A549 (cell line): ENCODE measurements around the gene SORCS2. TPM values are rescaled to one million over a fixed set of nuclear protein-coding genes. Genes with fewer than 3 reads are reported as not detected.

ENCODE experiments used
- ATAC-seq, 2 experiments: fragments of 200-7000 bp in 1 of 2; fragments of >200 bp in 1 of 2; cut with Nextera tagmentation in 1 of 2; cut with Tn5 transposase in 1 of 2; 3 replicates each; pipeline versions ENCODE4 v1.8.0 to v1.9.1; 2018 to 2020; ENCODE audit warnings: mild to moderate bottlenecking in 1 of 2, moderate library complexity in 1 of 2
- CTCF ChIA-PET: fragments of 300-600 bp; sonication (Branson Sonifier 250); formaldehyde crosslinking; extraction: SDS; loops from one replicate; lab custom pipeline; 2021; ENCODE audit warnings: antibody characterized with exemption, inconsistent platforms; lab: Yijun Ruan, JAX
- POLR2A ChIA-PET: fragments of 350-600 bp; formaldehyde crosslinking; extraction: SDS; loops from one replicate; lab custom pipeline; 2021; ENCODE audit warnings: antibody characterized with exemption, inconsistent platforms; lab: Yijun Ruan, JAX
- DNase-seq, 2 experiments: peaks; one replicate each; pipeline versions ENCODE4 v3.0.0 to v3.0.0-alpha.2; 2011 to 2016; ENCODE audit warnings: low read depth in 1 of 2, low spot score in 1 of 2
- FAIRE-seq: peaks from 2 replicates; lab custom pipeline; 2011; peaks lifted over from hg19 to GRCh38; lab: Jason Lieb, UNC
- H3K27ac ChIP-seq, 2 experiments: fragments of >200 bp; sonication (Bioruptor Twin); formaldehyde crosslinking; 3 replicates each; pipeline ENCODE4 v1.5.1; 2016 to 2017
- H3K4me1 ChIP-seq: fragments of >200 bp; sonication (Bioruptor Twin); formaldehyde crosslinking; 3 replicates; pipeline ENCODE4 v1.6.1; 2016
- H3K4me2 ChIP-seq: fragments of >200 bp; sonication (Bioruptor Twin); formaldehyde crosslinking; 3 replicates; pipeline ENCODE4 v1.6.1; 2016
- H3K4me3 ChIP-seq: fragments of >200 bp; sonication (Bioruptor Twin); formaldehyde crosslinking; 3 replicates; pipeline ENCODE4 v1.5.1; 2016
- H3K9me3 ChIP-seq: fragments of >200 bp; sonication (Bioruptor Twin); formaldehyde crosslinking; 3 replicates; pipeline ENCODE4 v1.6.1; 2016
- ATOH8 ChIP-seq: fragments of 250-450 bp; sonication (Bioruptor Pico); IDR thresholded peaks from 2 replicates; pipeline ENCODE4 v1.5.0; 2020; ENCODE audit warnings: low read depth, mild to moderate bottlenecking, moderate library complexity
- BHLHE40 ChIP-seq: IDR thresholded peaks from 2 replicates; pipeline ENCODE4 v1.6.1; 2012; ENCODE audit warnings: low read depth, low read length, inconsistent platforms
- CBX8 ChIP-seq: fragments of 200-600 bp; sonication (generic); IDR thresholded peaks from 2 replicates; pipeline ENCODE4 v1.6.1; 2016
- CHD4 ChIP-seq: fragments of 200-600 bp; sonication (generic); IDR thresholded peaks from 2 replicates; pipeline ENCODE4 v1.6.1; 2016; ENCODE audit warnings: antibody characterized with exemption, mild to moderate bottlenecking, borderline replicate concordance
- ESRRA ChIP-seq: fragments of 150-350 bp; IDR thresholded peaks from 2 replicates; pipeline ENCODE4 v1.6.1; 2014; ENCODE audit warnings: mild to moderate bottlenecking, low read length, borderline replicate concordance
- HDAC2 ChIP-seq: fragments of 200-600 bp; sonication (generic); IDR thresholded peaks from 2 replicates; pipeline ENCODE4 v1.6.1; 2016
- HES2 ChIP-seq: fragments of >200 bp; sonication (Bioruptor Twin); formaldehyde crosslinking; IDR thresholded peaks from 2 replicates; pipeline ENCODE4 v1.6.1; 2016
- HOXB5 ChIP-seq: fragments of 250-450 bp; sonication (Bioruptor Pico); IDR thresholded peaks from 2 replicates; pipeline ENCODE4 v1.5.0; 2020; ENCODE audit warnings: mild to moderate bottlenecking, moderate library complexity
- JUNB ChIP-seq: fragments of >200 bp; sonication (Bioruptor Twin); formaldehyde crosslinking; IDR thresholded peaks from 2 replicates; pipeline ENCODE4 v1.6.1; 2016
- MAX ChIP-seq: IDR thresholded peaks from 2 replicates; pipeline ENCODE4 v1.6.1; 2012
- MAZ ChIP-seq: fragments of 150-350 bp; IDR thresholded peaks from 2 replicates; pipeline ENCODE4 v1.6.1; 2014; ENCODE audit warnings: antibody characterized with exemption, low read depth, low read length, borderline replicate concordance
- MYC ChIP-seq: IDR thresholded peaks from 2 replicates; pipeline ENCODE4 v1.6.1; 2012; ENCODE audit warnings: mild to moderate bottlenecking, inconsistent platforms, low read length, improper control_type of control experiment, borderline replicate concordance
- NFE2L2 ChIP-seq: fragments of 150-350 bp; conservative IDR thresholded peaks from 2 replicates; pipeline ENCODE4 v1.6.1; 2014; ENCODE audit warnings: low read length
- NR3C1 ChIP-seq: fragments of >200 bp; sonication (Bioruptor Twin); formaldehyde crosslinking; IDR thresholded peaks from 3 replicates; pipeline ENCODE4 v1.6.1; 2017
- POLR2A ChIP-seq: IDR thresholded peaks from 2 replicates; pipeline ENCODE4 v1.6.1; 2012; ENCODE audit warnings: mild to moderate bottlenecking, low read length
- POLR2AphosphoS2 ChIP-seq: conservative IDR thresholded peaks from 2 replicates; pipeline ENCODE4 v1.6.1; 2012; ENCODE audit warnings: low read length, improper control_type of control experiment, inconsistent platforms
- RARB ChIP-seq: fragments of 250-450 bp; sonication (Bioruptor Pico); IDR thresholded peaks from 2 replicates; pipeline ENCODE4 v1.8.0; 2021; ENCODE audit warnings: mild to moderate bottlenecking, moderate library complexity
- RCOR1 ChIP-seq: fragments of 150-350 bp; IDR thresholded peaks from 2 replicates; pipeline ENCODE4 v1.6.1; 2014; ENCODE audit warnings: antibody characterized with exemption, low read length, low read depth
- RFX5 ChIP-seq: fragments of 450-650 bp; IDR thresholded peaks from 2 replicates; pipeline ENCODE4 v1.7.1; 2014; ENCODE audit warnings: antibody characterized with exemption, mild to moderate bottlenecking, moderate library complexity
- RNF2 ChIP-seq: fragments of 200-600 bp; sonication (generic); IDR thresholded peaks from 2 replicates; pipeline ENCODE4 v1.6.1; 2016; ENCODE audit warnings: low read depth, mild to moderate bottlenecking, antibody characterized with exemption, moderate library complexity, borderline replicate concordance
- SMC3 ChIP-seq: fragments of >200 bp; sonication (Bioruptor Twin); formaldehyde crosslinking; IDR thresholded peaks from 3 replicates; pipeline ENCODE4 v1.6.1; 2018; ENCODE audit warnings: inconsistent platforms
- SREBF2 ChIP-seq: fragments of 450-650 bp; IDR thresholded peaks from 2 replicates; pipeline ENCODE4 v1.6.1; 2014; ENCODE audit warnings: mild to moderate bottlenecking, moderate library complexity
- TFCP2L1 ChIP-seq: fragments of 250-450 bp; sonication (Bioruptor Pico); IDR thresholded peaks from 2 replicates; pipeline ENCODE4 v1.5.0; 2021; ENCODE audit warnings: mild to moderate bottlenecking
- TP53 ChIP-seq: fragments of 250-450 bp; sonication (Bioruptor Pico); IDR thresholded peaks from 2 replicates; pipeline ENCODE4 v1.5.0; 2021; ENCODE audit warnings: mild to moderate bottlenecking, moderate library complexity
- WGBS: methylation state at CpG from one replicate; pipeline ENCODE4 v1.1.6; 2017; ENCODE audit errors: missing lambda C conversion rate; 5-methylcytosine and 5-hydroxymethylcytosine counted together
- polyA plus RNA-seq, 4 experiments: library from polyadenylated mRNA; depleted of rRNA in 3 of 4; stranded (reverse); fragments of >200 nt; fragmentation: RNase III in 1 of 4; extraction: RNeasy Plus Mini Kit Qiagen cat#74134 plus additional on column Dnase treatment in 1 of 4; gene quantifications; 2 replicates in 3 of 4; 3 replicates in 1 of 4; pipeline ENCODE4 v1.2.3, GENCODE V29; 2011 to 2017
- TF ChIP-seq, protein P1 (sequence below): fragments of 150-350 bp; IDR thresholded peaks from 2 replicates; pipeline ENCODE4 v1.6.1; 2014; ENCODE audit warnings: low read depth, mild to moderate bottlenecking, low read length

The SORCS2 gene
- polyA plus RNA-seq, 2 of the 4 experiments (the other 2 are of a cell fraction): 1.4 to 4.6 TPM

DNA sequence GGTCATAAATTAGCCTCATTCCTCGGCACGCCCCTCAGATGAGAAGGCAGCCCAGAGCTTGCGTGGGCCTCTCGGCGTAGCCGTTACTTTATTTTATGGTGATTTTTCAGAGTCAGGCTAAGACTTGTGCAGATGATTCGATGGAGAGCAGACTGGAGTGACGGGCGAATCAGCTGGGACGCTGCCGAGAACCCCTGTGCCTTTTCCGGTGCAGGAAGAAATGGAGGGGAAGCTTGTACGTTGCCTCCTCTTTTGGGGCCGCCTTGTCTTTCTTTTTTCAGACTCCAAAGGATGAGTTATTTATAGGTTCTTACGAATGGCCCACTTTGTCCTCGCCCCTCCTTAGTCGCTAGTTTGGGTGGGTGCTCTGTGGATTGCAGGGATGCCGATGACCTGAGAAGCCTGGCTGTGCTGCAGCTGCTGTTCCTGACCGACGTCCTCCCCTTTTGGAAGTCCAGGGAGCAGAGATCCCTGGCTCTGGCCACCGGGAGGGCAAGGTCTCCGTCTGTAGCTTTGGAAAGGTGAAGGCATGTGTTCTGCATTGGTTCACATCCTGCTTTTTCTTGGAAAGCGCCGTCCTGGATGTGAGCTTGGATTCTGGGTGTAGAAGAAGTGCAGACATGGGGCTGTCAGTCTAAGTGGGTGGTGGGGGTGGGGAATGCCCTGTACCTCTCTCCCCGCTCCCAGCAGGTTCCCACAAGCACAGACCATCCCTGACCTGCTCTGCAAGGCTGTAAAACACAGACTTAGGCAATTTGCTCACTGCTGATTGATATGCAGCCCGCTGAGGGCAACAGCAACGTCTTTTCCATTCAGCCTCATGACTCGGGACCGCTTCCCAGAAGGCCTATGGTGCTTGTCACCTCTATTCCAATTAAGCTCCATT lies 9.3 kb downstream of the SORCS2 start:
- no peak overlapping the region for H3K4me2 ChIP-seq

DNA sequence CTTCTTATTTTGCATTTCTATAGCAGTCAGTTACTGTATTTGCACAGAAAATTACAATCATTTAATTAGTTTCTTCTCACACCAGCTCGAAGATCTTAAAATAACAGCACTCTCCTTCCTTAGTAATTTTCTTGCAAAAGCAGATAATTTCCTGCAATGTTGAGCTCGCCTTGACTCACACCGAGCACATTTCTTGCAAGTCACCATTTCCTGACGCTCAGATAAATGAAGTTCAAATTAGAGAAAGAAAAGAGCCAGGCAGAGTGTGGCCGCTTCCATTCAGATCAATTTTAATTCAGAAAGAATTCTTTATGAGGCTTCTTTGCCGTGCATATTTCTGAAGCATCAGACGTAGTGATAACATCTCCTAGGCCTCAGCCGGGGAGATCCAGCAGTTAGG lies 10.1 kb downstream of the SORCS2 start:
- no peak for TF ChIP-seq CHD4
- no peak for TF ChIP-seq RARB
- no peak for TF ChIP-seq HDAC2
- TF ChIP-seq MAX: no peak
- no peak for TF ChIP-seq RNF2
- no peak for TF ChIP-seq CBX8
- TF ChIP-seq HES2: no peak
- TF ChIP-seq, all 56 proteins: peak for 0
- Histone ChIP-seq H3K4me3 (no peak overlapping the region), H3K27ac (peak overlapping the region in 1 of 2 experiments; percentile 43; a peak in 2 of 6 replicates), H3K9me3 (no peaks in the 10 kb centered on the region), H3K4me2 (no peak overlapping the region), H3K4me1 (peaks cover 26% of the 10 kb centered on the region)
- POLR2A ChIA-PET: no interaction called here
- CTCF ChIA-PET: interaction anchor here (1.4 to 3.0 kb wide), 4 partner anchors 8 to 133 kb away, joined by 3 to 11 read pairs (median 10); partner anchors contain the start of gene SORCS2
- DNase-seq (no peak), ATAC-seq (no peak), FAIRE-seq (no peak)
- 63% methylated on average over 8 of the region's 8 CpGs for WGBS

More for the DNA sequence above, 9.3 kb downstream of the SORCS2 start:
- DNase-seq: no peak
- H3K9me3 ChIP-seq: no peaks in the 10 kb centered on the region
- CTCF ChIA-PET: interaction anchor here (1.4 to 3.0 kb wide), 4 partner anchors 8 to 133 kb away, joined by 3 to 11 read pairs (median 10); partner anchors contain the start of gene SORCS2
- POLR2A ChIA-PET: no interaction called here
- TF ChIP-seq ESRRA: no peak
- TF ChIP-seq RFX5: no peak
- TF ChIP-seq CBX8: no peak
- no peak for TF ChIP-seq NR3C1
- no peak for TF ChIP-seq MAZ
- no peak for TF ChIP-seq POLR2A
- TF ChIP-seq TP53 (CRISPR knock-in tag): no peak
- TF ChIP-seq BHLHE40: no peak
- no peak for TF ChIP-seq RNF2
- TF ChIP-seq ATOH8 (CRISPR knock-in tag): no peak
- no peak for TF ChIP-seq SMC3
- TF ChIP-seq NFE2L2: no peak
- no peak for TF ChIP-seq MYC
- TF ChIP-seq TFCP2L1 (CRISPR knock-in tag): no peak
- no peak for TF ChIP-seq RCOR1
- TF ChIP-seq, all 56 proteins: peak for 0
- no peak for ATAC-seq
- FAIRE-seq: no peak
- H3K4me1 ChIP-seq: peaks cover 18% of the 10 kb centered on the region
- no peak overlapping the region for H3K4me3 ChIP-seq
- H3K27ac ChIP-seq: peak overlapping the region in 1 of 2 experiments; percentile 43; a peak in 2 of 6 replicates
- 87% methylated on average over 29 of the region's 29 CpGs for WGBS

- DNase-seq (no peak), FAIRE-seq (no peak), ATAC-seq (no peak)
- Histone ChIP-seq H3K27ac (peak overlapping the region in 1 of 2 experiments; percentile 96; a peak in 2 of 6 replicates), H3K4me1 (peaks cover 46% of the 10 kb centered on the region), H3K4me2 (no peak overlapping the region), H3K9me3 (no peaks in the 10 kb centered on the region), H3K4me3 (no peak overlapping the region)
- ChIA-PET CTCF (interaction anchor here (0.9 to 2.8 kb wide), 3 partner anchors 10 to 91 kb away, joined by 3 to 23 read pairs (median 6); partner anchors contain the start of gene SORCS2), POLR2A (no interaction called here)
- TF ChIP-seq HOXB5 (no peak), SREBF2 (no peak), POLR2AphosphoS2 (no peak), MYC (no peak), JUNB (no peak), NR3C1 (no peak)
- TF ChIP-seq, protein P1, sequence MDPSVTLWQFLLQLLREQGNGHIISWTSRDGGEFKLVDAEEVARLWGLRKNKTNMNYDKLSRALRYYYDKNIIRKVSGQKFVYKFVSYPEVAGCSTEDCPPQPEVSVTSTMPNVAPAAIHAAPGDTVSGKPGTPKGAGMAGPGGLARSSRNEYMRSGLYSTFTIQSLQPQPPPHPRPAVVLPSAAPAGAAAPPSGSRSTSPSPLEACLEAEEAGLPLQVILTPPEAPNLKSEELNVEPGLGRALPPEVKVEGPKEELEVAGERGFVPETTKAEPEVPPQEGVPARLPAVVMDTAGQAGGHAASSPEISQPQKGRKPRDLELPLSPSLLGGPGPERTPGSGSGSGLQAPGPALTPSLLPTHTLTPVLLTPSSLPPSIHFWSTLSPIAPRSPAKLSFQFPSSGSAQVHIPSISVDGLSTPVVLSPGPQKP: no peak
- WGBS: 98% methylated on average over 14 of the region's 14 CpGs
Measured at GRCh38 chr4:7204656-7205387, 12.5 kb downstream of the SORCS2 start.
